HEK293T (cell line): ENCODE measurements around the gene KLHL10.

Experiments used
- BHLHE40 ChIP-seq: fragments of 450-650 bp; IDR thresholded peaks from 2 replicates; pipeline ENCODE4 v1.6.1; 2016; ENCODE audit warnings: mild to moderate bottlenecking, moderate library complexity, borderline replicate concordance
- FOXA1 ChIP-seq: fragments of 450-650 bp; IDR thresholded peaks from 2 replicates; pipeline ENCODE4 v1.6.1; 2016; ENCODE audit warnings: mild to moderate bottlenecking
- FOXM1 ChIP-seq: fragments of 450-650 bp; IDR thresholded peaks from 2 replicates; pipeline ENCODE4 v1.6.1; 2017; ENCODE audit warnings: mild to moderate bottlenecking, borderline replicate concordance
- HDGF ChIP-seq: fragments of 450-650 bp; IDR thresholded peaks from 2 replicates; pipeline ENCODE4 v1.6.1; 2017; ENCODE audit warnings: antibody characterized with exemption, borderline replicate concordance
- LEF1 ChIP-seq: fragments of 450-650 bp; IDR thresholded peaks from 2 replicates; pipeline ENCODE4 v1.6.1; 2017; ENCODE audit warnings: mild to moderate bottlenecking, borderline replicate concordance
- NFRKB ChIP-seq: fragments of 450-650 bp; IDR thresholded peaks from 2 replicates; pipeline ENCODE4 v1.6.1; 2016; ENCODE audit warnings: mild to moderate bottlenecking, moderate library complexity
- PKNOX1 ChIP-seq: fragments of 450-650 bp; IDR thresholded peaks from 2 replicates; pipeline ENCODE4 v1.6.1; 2016
- SP1 ChIP-seq: fragments of 450-650 bp; IDR thresholded peaks from 2 replicates; pipeline ENCODE4 v1.6.1; 2017
- SUZ12 ChIP-seq: fragments of 450-650 bp; IDR thresholded peaks from 2 replicates; pipeline ENCODE4 v1.6.1; 2016; ENCODE audit warnings: mild to moderate bottlenecking
- TARDBP ChIP-seq: fragments of 450-650 bp; IDR thresholded peaks from 2 replicates; pipeline ENCODE4 v1.6.1; 2016
- ZNF384 ChIP-seq: fragments of 450-650 bp; IDR thresholded peaks from 2 replicates; pipeline ENCODE4 v1.6.1; 2016

DNA sequence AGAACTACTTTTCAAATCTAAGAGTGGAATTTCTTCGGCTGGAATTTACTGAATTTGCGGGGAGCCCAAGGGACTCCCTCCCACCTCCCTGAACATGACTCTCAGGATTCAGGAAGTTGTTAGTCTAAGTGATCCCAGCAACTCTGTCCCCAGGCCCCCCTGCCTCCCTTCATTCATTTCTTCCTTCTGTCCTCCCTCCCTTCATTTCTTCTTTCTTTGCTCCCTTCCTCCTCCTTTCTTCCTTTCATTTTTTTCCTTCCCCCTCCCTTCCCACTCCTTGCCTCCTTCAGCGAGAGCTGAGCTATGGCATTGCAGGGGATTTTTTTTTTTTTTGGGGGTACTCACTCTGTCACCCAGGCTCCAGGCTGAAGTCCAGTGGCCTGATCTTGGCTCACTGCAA lies 40.2 kb upstream of the KLHL10 start:
- TF ChIP-seq SUZ12 (no peak), PKNOX1 (no peak), LEF1 (no peak), ZNF384 (no peak), SP1 (no peak), FOXA1 (no peak), FOXM1 (no peak), BHLHE40 (no peak), NFRKB (no peak), HDGF (no peak), TARDBP (no peak)
